ENCODE results near the gene CASZ1.

Gene CASZ1

GRCh38 chr1:10793129-10793651, 3.3 kb downstream of the CASZ1 start:
- no peak for TF ChIP-seq CTCF (IDR thresholded peaks at IDR 0.05; ENCODE audit: low read depth, low read length)
- H3K4me3 ChIP-seq (ENCODE audit: low read depth, low read length): no peak overlapping the region

- TF ChIP-seq CTCF (IDR thresholded peaks at IDR 0.05; ENCODE audit: low read depth, low read length): no peak
- H3K4me3 ChIP-seq (ENCODE audit: low read depth, low read length): no peak overlapping the region
These were observed 5.1 kb downstream of the CASZ1 start for GRCh38 chr1:10791105-10791951.

- no peak overlapping the region for H3K4me3 ChIP-seq (ENCODE audit: low read depth, low read length)
- TF ChIP-seq CTCF (IDR thresholded peaks at IDR 0.05; ENCODE audit: low read depth, low read length): no peak
These were observed 6.4 kb downstream of the CASZ1 start for GRCh38 chr1:10789803-10790702.

GRCh38 chr1:10789047-10789791, 7.2 kb downstream of the CASZ1 start:
- H3K4me3 ChIP-seq (ENCODE audit: low read depth, low read length): no peak overlapping the region
- no peak for TF ChIP-seq CTCF (IDR thresholded peaks at IDR 0.05; ENCODE audit: low read depth, low read length)

GRCh38 chr1:10788592-10789006, 7.8 kb downstream of the CASZ1 start:
- TF ChIP-seq CTCF (IDR thresholded peaks at IDR 0.05; ENCODE audit: low read depth, low read length): 0 out of 2 replicates have a peak, but pooled peaks have one; percentile 8

GRCh38 chr1:10787286-10787685, 9.2 kb downstream of the CASZ1 start:
- H3K4me3 ChIP-seq (ENCODE audit: low read depth, low read length): no peak overlapping the region
- no peak for TF ChIP-seq CTCF (IDR thresholded peaks at IDR 0.05; ENCODE audit: low read depth, low read length)

More at GRCh38 chr1:10788592-10789006, 7.8 kb downstream of the CASZ1 start:
- H3K4me3 ChIP-seq (ENCODE audit: low read depth, low read length): no peak overlapping the region
